Epithelial cell of proximal tubule (primary cell): ENCODE results near the gene RBM19. TPM values are rescaled to one million over a fixed set of nuclear protein-coding genes. Genes with fewer than 3 reads are reported as not detected.
"Not testable (repeated sequence)": the region's sequence is repeated elsewhere in the genome, so short reads cannot be mapped to it uniquely, and the experiment has no call there.

ENCODE experiments used
- DNase-seq: peaks from one replicate; pipeline ENCODE4 v3.0.0-alpha.2; 2011; ENCODE audit warnings: low read depth
- H3K4me3 ChIP-seq: 2 replicates; pipeline ENCODE4 v1.5.1; 2011; ENCODE audit warnings: low read depth, mild to moderate bottlenecking, low read length
- total RNA-seq: library from RNA; depleted of rRNA; stranded (reverse); fragments of >200 nt; gene quantifications from 2 replicates; pipeline ENCODE4 v1.2.3, GENCODE V29; 2015
- TF ChIP-seq, protein P1 (sequence below): conservative IDR thresholded peaks from 2 replicates; pipeline ENCODE4 v1.5.1; 2012; ENCODE audit warnings: low read depth, mild to moderate bottlenecking, low read length

RBM19 gene
- total RNA-seq, 1 donor from 2014 or later: 26.5 TPM

DNA sequence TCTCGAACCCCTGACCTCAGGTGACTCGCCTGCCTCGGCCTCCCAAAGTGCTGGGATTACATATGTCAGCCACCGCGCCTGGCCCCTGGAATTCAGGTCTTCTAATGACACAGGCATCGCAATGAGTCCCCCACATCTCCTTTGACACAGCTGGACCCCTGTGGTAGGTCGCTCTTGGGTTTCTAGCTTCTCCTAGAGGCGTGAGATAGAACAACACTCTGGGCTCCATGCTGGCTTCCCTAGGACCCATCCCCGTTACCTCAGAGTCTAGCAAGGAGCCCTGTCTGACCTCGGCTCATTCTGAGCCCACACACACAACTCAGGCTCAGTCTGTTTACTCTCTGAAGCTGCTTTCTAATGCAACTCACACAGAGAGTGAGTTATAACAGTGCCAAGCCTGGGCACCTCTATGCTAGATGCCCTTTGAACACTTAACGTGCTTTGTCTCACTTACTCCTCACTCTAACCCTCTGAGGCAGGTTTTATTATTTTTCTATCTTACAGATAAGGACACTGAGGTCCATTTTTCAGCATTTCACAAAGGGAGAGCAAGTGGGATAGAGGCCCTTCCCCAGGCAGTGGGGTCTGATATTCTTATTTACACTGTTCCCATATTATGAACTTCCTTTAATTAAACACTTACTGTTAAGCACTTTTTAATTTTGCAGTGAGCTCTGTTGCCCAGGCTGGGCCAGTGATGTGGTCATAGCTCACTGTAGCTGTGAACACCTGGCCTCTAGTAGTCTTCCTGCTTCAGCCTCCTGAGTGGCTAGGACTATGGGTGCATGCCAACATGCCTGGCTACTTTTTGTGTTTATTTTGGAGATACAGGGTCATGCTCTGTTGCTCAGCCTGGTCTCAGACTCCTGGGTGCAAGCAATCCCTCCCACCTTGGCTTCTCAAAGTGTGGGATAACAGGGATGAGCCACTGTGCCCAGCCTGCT, 40.6 kb upstream of the RBM19 start:
- TF ChIP-seq, protein P1, sequence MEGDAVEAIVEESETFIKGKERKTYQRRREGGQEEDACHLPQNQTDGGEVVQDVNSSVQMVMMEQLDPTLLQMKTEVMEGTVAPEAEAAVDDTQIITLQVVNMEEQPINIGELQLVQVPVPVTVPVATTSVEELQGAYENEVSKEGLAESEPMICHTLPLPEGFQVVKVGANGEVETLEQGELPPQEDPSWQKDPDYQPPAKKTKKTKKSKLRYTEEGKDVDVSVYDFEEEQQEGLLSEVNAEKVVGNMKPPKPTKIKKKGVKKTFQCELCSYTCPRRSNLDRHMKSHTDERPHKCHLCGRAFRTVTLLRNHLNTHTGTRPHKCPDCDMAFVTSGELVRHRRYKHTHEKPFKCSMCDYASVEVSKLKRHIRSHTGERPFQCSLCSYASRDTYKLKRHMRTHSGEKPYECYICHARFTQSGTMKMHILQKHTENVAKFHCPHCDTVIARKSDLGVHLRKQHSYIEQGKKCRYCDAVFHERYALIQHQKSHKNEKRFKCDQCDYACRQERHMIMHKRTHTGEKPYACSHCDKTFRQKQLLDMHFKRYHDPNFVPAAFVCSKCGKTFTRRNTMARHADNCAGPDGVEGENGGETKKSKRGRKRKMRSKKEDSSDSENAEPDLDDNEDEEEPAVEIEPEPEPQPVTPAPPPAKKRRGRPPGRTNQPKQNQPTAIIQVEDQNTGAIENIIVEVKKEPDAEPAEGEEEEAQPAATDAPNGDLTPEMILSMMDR: no peak
- DNase-seq: no peak

DNA sequence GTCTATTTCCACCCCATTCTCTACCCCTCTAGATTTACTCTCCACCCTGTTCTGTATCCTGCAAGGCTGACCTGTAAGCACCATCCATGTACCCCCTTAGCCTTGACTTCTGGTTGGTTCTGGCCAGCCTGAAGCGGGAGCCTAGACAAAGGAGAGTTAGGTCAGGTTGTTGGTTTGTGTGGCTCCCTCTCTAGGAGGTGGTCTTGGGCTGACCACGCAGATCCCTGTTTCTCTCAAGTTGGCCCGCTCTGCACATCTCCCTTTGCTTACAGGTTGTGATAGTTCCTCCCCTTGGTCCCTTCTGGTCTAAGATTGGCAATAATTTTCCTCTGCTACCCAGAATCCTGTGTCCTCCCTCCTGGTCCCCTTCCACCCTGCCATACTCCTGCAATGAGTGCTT, 38.3 kb upstream of the RBM19 start:
- no peak overlapping the region for H3K4me3 ChIP-seq
- TF ChIP-seq, protein P1: no peak
- no peak for DNase-seq

More for the DNA sequence above, 40.6 kb upstream of the RBM19 start:
- H3K4me3 ChIP-seq: no peak overlapping the region

DNA sequence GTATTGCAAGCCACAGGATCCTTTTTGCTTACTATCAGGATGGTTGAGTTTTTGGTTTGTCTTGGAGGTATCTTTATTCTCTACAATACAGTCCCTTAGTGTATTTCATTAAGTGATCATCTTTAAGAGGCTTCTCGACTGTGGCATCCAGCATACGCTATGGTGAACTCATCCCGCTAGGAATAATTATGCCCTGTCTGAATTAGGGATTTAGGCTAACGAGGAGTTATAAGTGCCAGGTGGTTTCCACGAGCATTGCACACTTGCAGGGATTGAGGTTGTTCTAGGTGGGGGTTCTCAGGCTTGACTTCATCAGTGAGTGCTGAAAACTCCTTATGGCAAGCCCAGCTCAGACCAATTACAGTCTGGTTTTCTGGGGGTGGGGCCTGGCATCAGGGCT, 37.2 kb upstream of the RBM19 start:
- no peak overlapping the region for H3K4me3 ChIP-seq
- TF ChIP-seq, protein P1: no peak
- DNase-seq: no peak

DNA sequence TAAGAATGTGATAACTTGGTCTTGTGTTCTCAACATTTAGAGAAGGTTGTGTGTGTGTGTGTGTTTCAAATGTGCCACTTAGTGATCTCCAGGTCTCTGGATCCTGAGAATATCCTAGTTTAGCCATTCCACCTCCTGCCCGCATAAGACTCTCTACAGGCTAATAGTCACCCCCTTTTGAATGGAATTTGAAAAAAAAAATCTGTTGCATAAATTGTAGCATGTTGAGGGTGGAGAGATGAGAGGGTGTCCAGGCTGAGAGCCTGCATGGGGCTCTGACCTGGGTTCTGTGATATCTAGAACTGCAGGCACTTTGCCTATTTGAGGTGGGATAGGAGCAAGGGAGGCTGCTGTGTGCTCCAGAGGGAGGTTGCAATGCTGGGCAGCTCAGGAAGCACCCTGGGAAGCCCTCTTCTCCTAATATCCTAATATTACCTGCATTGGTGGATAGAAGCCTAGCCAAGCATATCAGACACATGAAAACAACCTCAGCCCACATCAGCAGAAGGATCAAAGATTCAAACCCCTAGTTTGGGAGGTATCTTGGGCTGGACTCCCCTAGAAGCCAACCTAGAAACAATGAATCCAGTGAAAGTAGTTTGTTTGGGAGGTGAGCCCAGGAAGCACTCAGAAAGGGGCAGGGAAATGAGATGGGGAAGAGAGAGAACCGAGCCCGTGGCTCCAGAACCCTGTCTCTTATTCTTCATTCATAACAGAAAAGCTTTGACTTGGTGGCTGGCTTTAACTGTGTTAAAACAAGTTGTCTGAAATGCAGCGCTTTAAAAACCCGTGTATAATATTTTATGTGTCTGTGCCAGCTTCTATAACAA, 35.6 kb upstream of the RBM19 start:
- TF ChIP-seq, protein P1: no peak
- no peak overlapping the region for H3K4me3 ChIP-seq
- no peak for DNase-seq

DNA sequence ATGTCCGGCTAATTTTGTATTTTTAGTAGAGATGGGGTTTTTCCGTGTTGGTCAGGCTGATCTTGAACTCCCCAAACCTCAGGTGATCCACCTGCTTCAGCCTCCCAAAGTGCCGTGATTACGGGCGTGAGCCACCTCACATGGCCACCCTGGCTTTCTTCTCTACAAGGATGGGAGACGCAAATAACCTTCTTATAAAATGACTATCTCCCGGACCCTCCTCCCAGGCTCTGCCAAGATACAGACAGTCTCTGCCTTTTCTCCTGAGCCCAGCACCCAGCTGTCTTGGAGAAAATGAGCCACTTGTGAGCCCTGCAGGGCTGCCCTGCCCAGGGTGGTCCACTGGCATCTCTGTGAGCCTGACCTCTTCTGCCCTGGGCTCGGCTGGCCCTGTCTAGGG, 34.7 kb upstream of the RBM19 start:
- TF ChIP-seq, protein P1: no peak
- H3K4me3 ChIP-seq: no peak overlapping the region
- no peak for DNase-seq

DNA sequence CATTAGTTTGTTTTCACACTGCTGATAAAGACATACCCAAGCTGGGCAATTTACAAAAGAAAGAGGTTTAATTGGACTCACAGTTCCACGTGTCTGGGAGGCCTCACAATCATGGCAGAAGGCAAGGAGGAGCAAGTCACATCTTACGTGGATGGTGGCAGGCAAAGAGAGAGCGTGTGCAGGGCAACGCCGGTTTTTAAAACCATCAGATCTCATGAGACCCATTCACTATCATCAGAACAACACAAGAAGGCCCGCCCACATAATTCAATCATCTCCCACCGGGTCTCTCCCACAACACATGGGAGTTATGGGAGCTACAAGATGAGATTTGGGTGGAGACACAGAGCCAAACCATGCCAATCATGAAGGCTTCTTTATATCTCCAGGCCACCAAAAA, 34.1 kb upstream of the RBM19 start:
- not testable (repeated sequence) for DNase-seq, H3K4me3 ChIP-seq

DNA sequence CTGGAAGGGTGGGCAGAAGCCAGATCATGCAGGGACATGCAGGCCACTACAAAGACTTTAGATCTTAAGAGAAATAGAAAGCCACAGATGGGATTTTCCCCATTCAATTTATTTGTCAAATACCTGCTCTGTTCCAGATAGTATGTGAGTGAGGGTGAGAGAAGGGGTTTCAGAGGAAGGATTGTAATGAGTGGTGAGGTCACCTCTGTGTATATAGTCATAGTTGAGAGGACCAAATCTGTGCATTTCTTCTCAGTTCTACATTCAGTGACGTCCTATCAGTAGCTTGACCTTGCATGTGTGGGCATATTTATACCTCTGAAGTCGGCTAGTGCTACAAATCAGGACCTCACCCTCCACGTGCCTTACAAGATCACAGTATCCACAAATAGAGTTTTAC, 31.2 kb upstream of the RBM19 start:
- TF ChIP-seq, protein P1: no peak
- DNase-seq: no peak
- no peak overlapping the region for H3K4me3 ChIP-seq
